NCI-H524 treated with DMSO at 0.1 percent for 48 hours (cell line): ENCODE results near the gene HSF5.
"Not testable (repeated sequence)": the region's sequence is repeated elsewhere in the genome, so short reads cannot be mapped to it uniquely, and the experiment has no call there.

Experiments used
- DNase-seq: peaks from one replicate; lab custom pipeline; 2025; lab: John Stamatoyannopoulos, UW

The HSF5 gene

DNA sequence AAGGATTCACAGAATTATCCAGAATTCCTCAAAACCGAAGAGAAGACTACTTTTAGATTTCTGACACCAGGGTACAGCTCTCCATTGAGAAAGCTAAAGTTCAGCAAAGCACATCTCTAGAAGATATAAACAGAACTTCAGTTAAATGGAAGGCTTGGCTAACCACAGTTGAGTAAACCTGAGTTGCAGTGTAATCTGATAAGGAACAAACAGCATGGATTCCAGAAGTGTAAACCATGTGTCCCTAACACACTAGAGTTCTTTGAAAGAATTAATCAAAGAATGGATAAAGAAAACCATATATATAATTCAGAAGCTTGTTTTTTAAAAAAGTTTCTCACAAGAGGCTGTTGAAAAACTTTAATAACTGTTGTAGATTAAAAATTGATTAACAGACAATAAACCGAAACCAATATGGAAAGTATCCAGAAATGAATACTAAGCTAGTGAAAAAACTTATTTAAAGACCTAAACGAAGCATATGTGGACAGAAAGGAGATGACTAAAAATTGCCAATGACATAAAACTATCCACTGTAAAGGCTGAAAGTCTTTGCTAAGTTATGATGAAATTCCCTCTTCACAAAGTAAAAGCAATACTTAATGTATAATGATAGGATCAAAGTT lies 75.1 kb downstream of the HSF5 start:
- DNase-seq, result no peak

DNA sequence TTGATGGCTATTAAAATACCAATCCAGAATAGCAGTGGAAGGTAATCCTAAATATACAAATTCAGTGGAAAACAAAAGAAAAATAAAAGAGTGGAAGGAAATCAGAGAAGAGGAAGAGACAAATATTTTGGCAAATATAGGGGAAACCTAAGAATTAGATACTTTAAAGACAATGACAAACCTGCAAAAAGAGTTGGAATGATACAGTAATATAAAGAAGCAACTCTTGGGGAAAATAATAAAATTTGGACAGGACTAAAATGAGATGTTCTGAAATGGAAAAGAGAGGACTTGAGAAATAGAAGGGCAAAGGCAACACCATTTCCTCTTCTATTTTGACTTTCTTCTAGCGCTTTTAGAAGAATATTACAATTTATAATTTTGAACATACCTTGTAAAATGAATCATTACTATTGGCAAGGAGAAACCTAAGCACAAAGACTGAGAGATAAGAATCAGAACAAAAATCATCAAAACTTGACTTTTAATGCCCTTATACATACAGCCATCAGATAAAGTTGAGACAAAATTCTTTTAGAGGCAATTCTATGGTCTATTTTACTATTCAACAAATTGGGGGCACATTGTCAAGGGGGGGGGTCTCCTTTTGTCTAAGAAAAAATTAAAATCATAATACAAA lies 76.0 kb downstream of the HSF5 start:
- DNase-seq, result no peak

- DNase-seq, result no peak
Measured at GRCh38 chr17:58411408-58411894, 76.8 kb downstream of the HSF5 start.

GRCh38 chr17:58410714-58411407 lies 77.3 kb downstream of the HSF5 start:
- DNase-seq, result no peak

- no peak for DNase-seq
Measured at GRCh38 chr17:58409432-58409831, 78.8 kb downstream of the HSF5 start.

- DNase-seq, result no peak
Measured at GRCh38 chr17:58403311-58403710, 84.9 kb downstream of the HSF5 start.

DNA sequence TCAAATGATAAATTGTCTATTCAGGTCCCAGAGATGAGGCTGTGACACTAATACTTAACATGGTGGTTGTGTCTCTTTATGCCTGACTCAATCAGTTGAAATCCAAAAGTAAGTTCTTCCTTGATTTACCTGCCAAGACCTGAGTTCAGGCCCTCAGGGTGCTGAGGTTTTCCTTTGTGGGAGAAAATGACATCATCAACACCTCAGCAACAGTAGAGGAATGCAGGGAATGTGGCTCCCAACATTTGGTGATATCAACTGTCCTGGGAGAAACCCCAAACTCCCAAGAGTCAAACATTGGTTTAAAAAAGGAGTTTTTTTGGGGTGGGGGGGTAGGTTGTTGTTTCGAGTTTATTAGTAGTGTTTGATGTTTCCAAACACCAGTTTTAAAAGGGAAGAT lies 85.5 kb downstream of the HSF5 start:
- no peak for DNase-seq

DNA sequence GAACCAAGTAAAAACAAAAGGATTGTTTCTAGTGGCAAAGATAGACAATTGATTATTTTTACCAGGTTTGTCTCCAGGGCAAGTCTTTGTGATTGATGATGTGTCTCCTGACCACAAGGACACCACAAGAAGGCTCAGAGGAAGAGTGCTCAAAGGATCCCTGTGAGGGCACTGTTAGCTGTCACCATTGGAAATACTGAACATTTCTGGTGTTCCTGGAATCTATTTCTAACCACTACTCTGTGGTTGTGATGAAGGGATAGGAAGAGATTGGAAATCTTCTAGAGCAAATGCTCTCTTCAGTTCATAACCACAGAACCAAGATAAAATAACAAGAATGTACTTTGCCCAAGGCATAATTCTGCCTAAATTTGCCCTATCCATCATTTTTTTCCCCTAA lies 86.2 kb downstream of the HSF5 start:
- DNase-seq, result no peak

DNA sequence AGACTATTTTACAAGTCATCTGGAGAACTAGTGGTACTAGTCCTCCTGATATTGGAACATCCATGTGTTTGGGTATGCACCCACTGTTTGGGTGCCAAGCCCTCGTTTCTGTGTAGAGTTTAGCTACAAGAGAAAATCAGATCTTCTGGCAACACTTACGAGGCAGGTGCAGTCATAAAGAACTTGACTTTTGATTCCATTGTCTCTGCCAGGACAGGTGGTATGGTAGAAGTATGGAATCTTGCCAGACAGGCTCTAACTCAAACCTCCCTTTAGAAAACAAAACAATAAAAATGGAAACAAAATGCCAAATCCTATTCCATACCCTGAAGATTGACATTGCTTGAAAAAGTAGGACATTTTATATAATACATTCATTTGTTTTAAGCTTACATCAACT lies 86.9 kb downstream of the HSF5 start:
- no peak for DNase-seq

- DNase-seq, result no peak
Measured at GRCh38 chr17:58400826-58401225, 87.4 kb downstream of the HSF5 start.

DNA sequence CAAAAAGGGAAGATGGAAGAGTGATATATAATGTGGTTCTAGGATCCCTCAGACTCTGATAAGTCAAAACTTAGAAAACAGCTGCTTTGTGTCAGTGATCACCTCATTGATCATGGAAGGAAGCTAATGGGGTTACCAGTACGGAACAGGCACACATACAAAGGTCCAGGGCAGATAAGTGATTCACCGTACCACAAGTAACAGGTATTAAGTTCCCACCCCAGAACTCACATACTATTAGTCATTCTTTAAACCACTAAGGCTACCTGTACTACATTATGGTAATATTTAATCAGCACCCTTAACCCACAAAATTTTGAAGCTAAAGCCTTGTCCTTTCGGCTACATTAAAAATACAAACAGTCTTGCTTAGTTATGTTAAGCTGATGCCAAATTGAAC lies 88.2 kb downstream of the HSF5 start:
- DNase-seq, result no peak

GRCh38 chr17:58398574-58399266 lies 89.5 kb downstream of the HSF5 start:
- DNase-seq, result no peak

DNA sequence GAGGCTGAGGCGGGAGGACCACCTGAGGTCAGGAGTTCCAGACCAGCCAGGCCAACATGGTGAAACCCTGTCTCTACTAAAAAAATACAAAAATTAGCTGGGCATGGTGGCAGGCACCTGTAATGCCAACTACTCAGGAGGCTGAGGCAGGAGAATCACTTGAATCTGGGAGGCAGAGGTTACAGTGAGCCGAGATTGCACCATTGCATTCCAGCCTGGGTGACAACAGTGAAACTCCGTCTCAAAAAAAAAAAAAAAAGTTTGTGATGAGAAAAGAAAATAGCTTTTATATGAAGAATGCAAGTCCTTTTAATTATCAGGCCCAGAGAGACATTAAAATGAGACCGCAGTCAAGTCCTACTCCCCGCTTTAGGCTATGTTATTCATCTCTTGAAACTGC lies 90.8 kb downstream of the HSF5 start:
- DNase-seq, result not testable (repeated sequence)

GRCh38 chr17:58396173-58396572 lies 92.0 kb downstream of the HSF5 start:
- DNase-seq, result no peak

- no peak for DNase-seq
Measured at GRCh38 chr17:58394534-58395223, 93.5 kb downstream of the HSF5 start.

GRCh38 chr17:58391302-58391984 lies 96.8 kb downstream of the HSF5 start:
- no peak for DNase-seq

DNA sequence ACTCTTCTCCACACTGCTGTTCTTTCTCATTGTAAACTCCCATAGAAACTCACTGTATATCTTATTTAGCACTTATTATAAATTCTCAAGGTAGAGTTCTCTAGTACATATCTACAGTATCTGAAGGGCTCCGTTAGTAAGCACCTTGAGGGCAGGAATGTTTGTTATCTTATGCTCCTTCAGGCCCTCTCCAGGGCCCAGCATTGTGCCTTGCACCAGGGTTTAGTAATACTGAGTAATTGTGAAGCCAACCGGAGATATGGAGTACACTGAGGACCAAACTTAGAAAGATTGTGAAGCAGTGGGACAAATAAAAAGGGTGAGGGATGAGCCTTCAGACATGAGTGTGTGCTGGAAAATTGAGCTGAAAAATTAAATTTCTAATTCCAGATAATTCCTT lies 97.3 kb downstream of the HSF5 start:
- no peak for DNase-seq

GRCh38 chr17:58388302-58389190 lies 99.7 kb downstream of the HSF5 start:
- no peak for DNase-seq

- no peak for DNase-seq
Measured at GRCh38 chr17:58387834-58388233, 100.4 kb downstream of the HSF5 start.

- no peak for DNase-seq
Measured at GRCh38 chr17:58386708-58387107, 101.5 kb downstream of the HSF5 start.
